HEK293 (cell line): ENCODE measurements around the gene THOP1.
A peak's percentile ranks its signal among the peaks of the same experiment; 100 is the strongest.

Experiments used
- GLI4 ChIP-seq: fragments of 450-650 bp; formaldehyde crosslinking; IDR thresholded peaks from 2 replicates; pipeline ENCODE4 v1.5.1; 2016; ENCODE audit warnings: missing biosample characterization, missing genetic modification characterization
- KLF16 ChIP-seq: fragments of 450-650 bp; formaldehyde crosslinking; IDR thresholded peaks from 2 replicates; pipeline ENCODE4 v1.5.1; 2017; ENCODE audit warnings: missing biosample characterization, missing genetic modification characterization
- MZF1 ChIP-seq: fragments of 450-650 bp; formaldehyde crosslinking; IDR thresholded peaks from 2 replicates; pipeline ENCODE4 v1.5.1; 2017; ENCODE audit warnings: missing biosample characterization, missing genetic modification characterization, borderline replicate concordance
- OSR2 ChIP-seq: fragments of 450-650 bp; formaldehyde crosslinking; IDR thresholded peaks from 2 replicates; pipeline ENCODE4 v1.5.1; 2016; ENCODE audit warnings: missing biosample characterization, missing genetic modification characterization
- PRDM1 ChIP-seq: fragments of 450-650 bp; formaldehyde crosslinking; IDR thresholded peaks from 2 replicates; pipeline ENCODE4; 2016; ENCODE audit warnings: missing biosample characterization, missing genetic modification characterization
- SCRT1 ChIP-seq: fragments of 450-650 bp; formaldehyde crosslinking; IDR thresholded peaks from 2 replicates; pipeline ENCODE4 v1.5.1; 2016; ENCODE audit warnings: missing biosample characterization, missing genetic modification characterization, borderline replicate concordance
- SETDB1 ChIP-seq: IDR thresholded peaks from one replicate; pipeline ENCODE4 v1.6.1; 2017; ENCODE audit warnings: mild to moderate bottlenecking, low read length, moderate library complexity, mixed read lengths; ENCODE audit not compliant: insufficient read length
- ZBTB48 ChIP-seq: fragments of 450-650 bp; formaldehyde crosslinking; IDR thresholded peaks from 2 replicates; pipeline ENCODE4 v1.5.1; 2016; ENCODE audit warnings: missing biosample characterization, missing genetic modification characterization
- ZFP37 ChIP-seq: fragments of 450-650 bp; formaldehyde crosslinking; IDR thresholded peaks from 2 replicates; pipeline ENCODE4 v1.5.1; 2016; ENCODE audit warnings: missing biosample characterization, missing genetic modification characterization
- ZFP69B ChIP-seq: fragments of 450-650 bp; formaldehyde crosslinking; IDR thresholded peaks from 2 replicates; pipeline ENCODE4 v1.5.1; 2016; ENCODE audit warnings: missing biosample characterization, missing genetic modification characterization
- ZNF2 ChIP-seq: fragments of 450-650 bp; formaldehyde crosslinking; IDR thresholded peaks from 2 replicates; pipeline ENCODE4 v1.5.1; 2016; ENCODE audit warnings: missing biosample characterization, missing genetic modification characterization
- ZNF223 ChIP-seq: fragments of 450-650 bp; formaldehyde crosslinking; IDR thresholded peaks from 2 replicates; pipeline ENCODE4 v1.5.1; 2016; ENCODE audit warnings: missing biosample characterization, missing genetic modification characterization
- ZNF302 ChIP-seq: fragments of 450-650 bp; formaldehyde crosslinking; IDR thresholded peaks from 2 replicates; pipeline ENCODE4 v1.5.1; 2016; ENCODE audit warnings: missing biosample characterization, missing genetic modification characterization, low read depth
- ZNF335 ChIP-seq: fragments of 450-650 bp; formaldehyde crosslinking; conservative IDR thresholded peaks from 2 replicates; pipeline ENCODE4 v1.5.1; 2016; ENCODE audit warnings: missing biosample characterization, missing genetic modification characterization
- ZNF423 ChIP-seq: fragments of 450-650 bp; formaldehyde crosslinking; IDR thresholded peaks from 2 replicates; pipeline ENCODE4 v1.5.1; 2016; ENCODE audit warnings: missing biosample characterization, missing genetic modification characterization
- ZNF529 ChIP-seq: fragments of 450-650 bp; formaldehyde crosslinking; IDR thresholded peaks from 2 replicates; pipeline ENCODE4 v1.5.1; 2017; ENCODE audit warnings: missing genetic modification characterization, missing biosample characterization; ENCODE audit not compliant: insufficient replicate concordance
- ZNF548 ChIP-seq: fragments of 450-650 bp; formaldehyde crosslinking; IDR thresholded peaks from 2 replicates; pipeline ENCODE4 v1.5.1; 2016; ENCODE audit warnings: missing biosample characterization, missing genetic modification characterization
- ZNF555 ChIP-seq: fragments of 450-650 bp; formaldehyde crosslinking; conservative IDR thresholded peaks from 2 replicates; pipeline ENCODE4 v1.5.1; 2017; ENCODE audit warnings: missing biosample characterization, mild to moderate bottlenecking, missing genetic modification characterization, inconsistent platforms
- ZNF558 ChIP-seq: fragments of 450-650 bp; formaldehyde crosslinking; IDR thresholded peaks from 2 replicates; pipeline ENCODE4 v1.5.1; 2016; ENCODE audit warnings: missing biosample characterization, missing genetic modification characterization
- ZNF596 ChIP-seq: fragments of 450-650 bp; IDR thresholded peaks from 2 replicates; pipeline ENCODE4 v1.5.0; 2018; ENCODE audit warnings: missing biosample characterization, mild to moderate bottlenecking, missing genetic modification characterization, moderate library complexity
- ZNF626 ChIP-seq: fragments of 450-650 bp; sonication (Bioruptor Pico); formaldehyde crosslinking; IDR thresholded peaks from 2 replicates; pipeline ENCODE4 v1.5.1; 2018; ENCODE audit warnings: missing biosample characterization, missing genetic modification characterization, inconsistent platforms
- ZNF654 ChIP-seq: fragments of 450-650 bp; formaldehyde crosslinking; IDR thresholded peaks from 2 replicates; pipeline ENCODE4 v1.5.1; 2016; ENCODE audit warnings: low read depth, missing biosample characterization, missing genetic modification characterization
- ZNF670 ChIP-seq: fragments of 450-650 bp; formaldehyde crosslinking; IDR thresholded peaks from 2 replicates; pipeline ENCODE4 v1.5.1; 2016; ENCODE audit warnings: missing biosample characterization, missing genetic modification characterization, low read depth
- ZNF747 ChIP-seq: fragments of 450-650 bp; formaldehyde crosslinking; IDR thresholded peaks from 2 replicates; pipeline ENCODE4 v1.5.1; 2016; ENCODE audit warnings: missing biosample characterization, missing genetic modification characterization
- ZNF837 ChIP-seq: fragments of 450-650 bp; formaldehyde crosslinking; IDR thresholded peaks from 2 replicates; pipeline ENCODE4 v1.5.1; 2016; ENCODE audit warnings: missing biosample characterization, missing genetic modification characterization
- TF ChIP-seq, protein P1 (sequence below): fragments of 450-650 bp; formaldehyde crosslinking; IDR thresholded peaks from 2 replicates; pipeline ENCODE4 v1.5.1; 2016; ENCODE audit warnings: missing biosample characterization, missing genetic modification characterization
- TF ChIP-seq, protein P2 (sequence below): fragments of 450-650 bp; formaldehyde crosslinking; IDR thresholded peaks from 2 replicates; pipeline ENCODE4 v1.5.1; 2016; ENCODE audit warnings: missing biosample characterization, missing genetic modification characterization
- TF ChIP-seq, protein P3 (sequence below): fragments of 450-650 bp; formaldehyde crosslinking; IDR thresholded peaks from 2 replicates; pipeline ENCODE4 v1.5.0; 2017; ENCODE audit warnings: missing biosample characterization, missing genetic modification characterization, borderline replicate concordance
- TF ChIP-seq, protein P4 (sequence below): fragments of 450-650 bp; formaldehyde crosslinking; IDR thresholded peaks from 2 replicates; pipeline ENCODE4 v1.5.1; 2016; ENCODE audit warnings: missing biosample characterization, missing genetic modification characterization
- TF ChIP-seq, protein P5 (sequence below): fragments of 450-650 bp; formaldehyde crosslinking; IDR thresholded peaks from 2 replicates; pipeline ENCODE4 v1.5.1; 2016; ENCODE audit warnings: missing biosample characterization, missing genetic modification characterization, low read depth

THOP1 gene

DNA sequence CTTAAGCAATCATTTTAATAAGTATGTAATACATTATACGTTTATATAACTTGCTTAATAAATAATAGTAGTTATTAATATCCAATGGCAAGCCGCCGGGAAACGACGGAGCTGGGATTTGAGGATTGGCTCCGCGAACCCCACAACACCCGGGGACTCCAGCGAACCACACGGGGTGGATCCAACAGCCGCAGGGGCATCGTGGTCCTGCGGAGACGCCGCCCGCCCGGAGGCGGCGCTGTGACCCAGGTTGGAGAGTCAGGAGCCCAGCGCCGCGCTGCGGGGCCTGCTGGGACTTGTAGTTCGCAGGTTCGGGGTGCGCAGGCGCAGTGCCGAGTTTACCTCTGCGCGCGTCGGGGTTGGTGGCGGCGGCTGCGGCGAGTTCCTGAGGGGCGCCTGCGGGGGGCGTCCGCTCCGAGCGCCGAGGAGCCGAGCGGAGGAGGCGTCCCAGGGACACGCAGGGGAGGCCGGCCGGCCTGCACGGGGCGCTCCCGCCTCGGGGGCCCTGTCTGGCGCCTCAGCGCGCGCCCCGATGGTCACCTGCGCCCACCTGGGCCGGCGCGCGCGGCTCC lies 34.3 kb downstream of the THOP1 start, which contains the start of gene ZNF554 (continued):
- TF ChIP-seq, protein P1, sequence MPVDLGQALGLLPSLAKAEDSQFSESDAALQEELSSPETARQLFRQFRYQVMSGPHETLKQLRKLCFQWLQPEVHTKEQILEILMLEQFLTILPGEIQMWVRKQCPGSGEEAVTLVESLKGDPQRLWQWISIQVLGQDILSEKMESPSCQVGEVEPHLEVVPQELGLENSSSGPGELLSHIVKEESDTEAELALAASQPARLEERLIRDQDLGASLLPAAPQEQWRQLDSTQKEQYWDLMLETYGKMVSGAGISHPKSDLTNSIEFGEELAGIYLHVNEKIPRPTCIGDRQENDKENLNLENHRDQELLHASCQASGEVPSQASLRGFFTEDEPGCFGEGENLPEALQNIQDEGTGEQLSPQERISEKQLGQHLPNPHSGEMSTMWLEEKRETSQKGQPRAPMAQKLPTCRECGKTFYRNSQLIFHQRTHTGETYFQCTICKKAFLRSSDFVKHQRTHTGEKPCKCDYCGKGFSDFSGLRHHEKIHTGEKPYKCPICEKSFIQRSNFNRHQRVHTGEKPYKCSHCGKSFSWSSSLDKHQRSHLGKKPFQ: no peak
- no peak for TF ChIP-seq ZNF423 (tag by site-specific recombination)
- TF ChIP-seq SETDB1: no peak
- TF ChIP-seq, protein P2, sequence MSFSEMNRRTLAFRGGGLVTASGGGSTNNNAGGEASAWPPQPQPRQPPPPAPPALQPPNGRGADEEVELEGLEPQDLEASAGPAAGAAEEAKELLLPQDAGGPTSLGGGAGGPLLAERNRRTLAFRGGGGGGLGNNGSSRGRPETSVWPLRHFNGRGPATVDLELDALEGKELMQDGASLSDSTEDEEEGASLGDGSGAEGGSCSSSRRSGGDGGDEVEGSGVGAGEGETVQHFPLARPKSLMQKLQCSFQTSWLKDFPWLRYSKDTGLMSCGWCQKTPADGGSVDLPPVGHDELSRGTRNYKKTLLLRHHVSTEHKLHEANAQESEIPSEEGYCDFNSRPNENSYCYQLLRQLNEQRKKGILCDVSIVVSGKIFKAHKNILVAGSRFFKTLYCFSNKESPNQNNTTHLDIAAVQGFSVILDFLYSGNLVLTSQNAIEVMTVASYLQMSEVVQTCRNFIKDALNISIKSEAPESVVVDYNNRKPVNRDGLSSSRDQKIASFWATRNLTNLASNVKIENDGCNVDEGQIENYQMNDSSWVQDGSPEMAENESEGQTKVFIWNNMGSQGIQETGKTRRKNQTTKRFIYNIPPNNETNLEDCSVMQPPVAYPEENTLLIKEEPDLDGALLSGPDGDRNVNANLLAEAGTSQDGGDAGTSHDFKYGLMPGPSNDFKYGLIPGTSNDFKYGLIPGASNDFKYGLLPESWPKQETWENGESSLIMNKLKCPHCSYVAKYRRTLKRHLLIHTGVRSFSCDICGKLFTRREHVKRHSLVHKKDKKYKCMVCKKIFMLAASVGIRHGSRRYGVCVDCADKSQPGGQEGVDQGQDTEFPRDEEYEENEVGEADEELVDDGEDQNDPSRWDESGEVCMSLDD (tag by site-specific recombination): peak; percentile 91
- no peak for TF ChIP-seq ZNF548
- TF ChIP-seq ZNF596 (tag by site-specific recombination): no peak
- no peak for TF ChIP-seq ZNF654 (tag by site-specific recombination)
- TF ChIP-seq ZNF2: peak; percentile 50; the same call in 1 of the 2 replicates
- TF ChIP-seq ZNF335: peak; percentile 58; the same call in 1 of the 2 replicates
- TF ChIP-seq, protein P3, sequence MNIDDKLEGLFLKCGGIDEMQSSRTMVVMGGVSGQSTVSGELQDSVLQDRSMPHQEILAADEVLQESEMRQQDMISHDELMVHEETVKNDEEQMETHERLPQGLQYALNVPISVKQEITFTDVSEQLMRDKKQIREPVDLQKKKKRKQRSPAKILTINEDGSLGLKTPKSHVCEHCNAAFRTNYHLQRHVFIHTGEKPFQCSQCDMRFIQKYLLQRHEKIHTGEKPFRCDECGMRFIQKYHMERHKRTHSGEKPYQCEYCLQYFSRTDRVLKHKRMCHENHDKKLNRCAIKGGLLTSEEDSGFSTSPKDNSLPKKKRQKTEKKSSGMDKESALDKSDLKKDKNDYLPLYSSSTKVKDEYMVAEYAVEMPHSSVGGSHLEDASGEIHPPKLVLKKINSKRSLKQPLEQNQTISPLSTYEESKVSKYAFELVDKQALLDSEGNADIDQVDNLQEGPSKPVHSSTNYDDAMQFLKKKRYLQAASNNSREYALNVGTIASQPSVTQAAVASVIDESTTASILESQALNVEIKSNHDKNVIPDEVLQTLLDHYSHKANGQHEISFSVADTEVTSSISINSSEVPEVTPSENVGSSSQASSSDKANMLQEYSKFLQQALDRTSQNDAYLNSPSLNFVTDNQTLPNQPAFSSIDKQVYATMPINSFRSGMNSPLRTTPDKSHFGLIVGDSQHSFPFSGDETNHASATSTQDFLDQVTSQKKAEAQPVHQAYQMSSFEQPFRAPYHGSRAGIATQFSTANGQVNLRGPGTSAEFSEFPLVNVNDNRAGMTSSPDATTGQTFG (tag by site-specific recombination): no peak
- TF ChIP-seq ZNF837 (tag by site-specific recombination): no peak
- TF ChIP-seq SCRT1 (tag by site-specific recombination): no peak
- no peak for TF ChIP-seq PRDM1 (tag by site-specific recombination)
- TF ChIP-seq KLF16 (tag by site-specific recombination): peak; percentile 67; the same call in 1 of the 2 replicates
- TF ChIP-seq, protein P4, sequence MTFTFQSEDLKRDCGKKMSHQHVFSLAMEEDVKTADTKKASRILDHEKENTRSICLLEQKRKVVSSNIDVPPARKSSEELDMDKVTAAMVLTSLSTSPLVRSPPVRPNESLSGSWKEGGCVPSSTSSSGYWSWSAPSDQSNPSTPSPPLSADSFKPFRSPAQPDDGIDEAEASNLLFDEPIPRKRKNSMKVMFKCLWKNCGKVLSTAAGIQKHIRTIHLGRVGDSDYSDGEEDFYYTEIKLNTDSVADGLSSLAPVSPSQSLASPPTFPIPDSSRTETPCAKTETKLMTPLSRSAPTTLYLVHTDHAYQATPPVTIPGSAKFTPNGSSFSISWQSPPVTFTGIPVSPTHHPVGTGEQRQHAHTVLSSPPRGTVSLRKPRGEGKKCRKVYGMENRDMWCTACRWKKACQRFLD (tag by site-specific recombination): no peak
- no peak for TF ChIP-seq ZNF529 (tag by site-specific recombination)
- no peak for TF ChIP-seq ZNF223 (tag by site-specific recombination)
- no peak for TF ChIP-seq GLI4
- TF ChIP-seq ZNF670 (tag by site-specific recombination): no peak
- no peak for TF ChIP-seq OSR2
- TF ChIP-seq ZNF747 (tag by site-specific recombination): no peak
- TF ChIP-seq ZBTB48 (tag by site-specific recombination): no peak
- TF ChIP-seq ZFP69B (tag by site-specific recombination): no peak; the same call in 1 of the 2 replicates
- no peak for TF ChIP-seq ZNF626 (tag by site-specific recombination)
- no peak for TF ChIP-seq ZNF555
- no peak for TF ChIP-seq ZFP37 (tag by site-specific recombination)
- TF ChIP-seq MZF1 (tag by site-specific recombination): no peak
- TF ChIP-seq, protein P5, sequence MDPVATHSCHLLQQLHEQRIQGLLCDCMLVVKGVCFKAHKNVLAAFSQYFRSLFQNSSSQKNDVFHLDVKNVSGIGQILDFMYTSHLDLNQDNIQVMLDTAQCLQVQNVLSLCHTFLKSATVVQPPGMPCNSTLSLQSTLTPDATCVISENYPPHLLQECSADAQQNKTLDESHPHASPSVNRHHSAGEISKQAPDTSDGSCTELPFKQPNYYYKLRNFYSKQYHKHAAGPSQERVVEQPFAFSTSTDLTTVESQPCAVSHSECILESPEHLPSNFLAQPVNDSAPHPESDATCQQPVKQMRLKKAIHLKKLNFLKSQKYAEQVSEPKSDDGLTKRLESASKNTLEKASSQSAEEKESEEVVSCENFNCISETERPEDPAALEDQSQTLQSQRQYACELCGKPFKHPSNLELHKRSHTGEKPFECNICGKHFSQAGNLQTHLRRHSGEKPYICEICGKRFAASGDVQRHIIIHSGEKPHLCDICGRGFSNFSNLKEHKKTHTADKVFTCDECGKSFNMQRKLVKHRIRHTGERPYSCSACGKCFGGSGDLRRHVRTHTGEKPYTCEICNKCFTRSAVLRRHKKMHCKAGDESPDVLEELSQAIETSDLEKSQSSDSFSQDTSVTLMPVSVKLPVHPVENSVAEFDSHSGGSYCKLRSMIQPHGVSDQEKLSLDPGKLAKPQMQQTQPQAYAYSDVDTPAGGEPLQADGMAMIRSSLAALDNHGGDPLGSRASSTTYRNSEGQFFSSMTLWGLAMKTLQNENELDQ: no peak
- TF ChIP-seq ZNF558 (tag by site-specific recombination): no peak
- no peak for TF ChIP-seq ZNF302 (tag by site-specific recombination)
